Natural killer cell (primary cell): Measurements from ENCODE around the gene SPAG9. TPM values are rescaled to one million over a fixed set of nuclear protein-coding genes. Genes with fewer than 3 reads are reported as not detected.

ENCODE experiments used
- ATAC-seq, 3 donors: fragments of 150-1000 bp in 2 of 3; fragments of 200-7000 bp in 1 of 3; cut with Tn5 transposase; 1 replicate in 1 of 3; 2 replicates in 2 of 3; pipeline ENCODE4 v1.10.0; 2021; ENCODE audit warnings: mild to moderate bottlenecking in 2 of 3, moderate library complexity in 2 of 3
- DNase-seq, 2 donors: peaks; one replicate each; pipeline versions ENCODE4 v3.0.0 to v3.0.0-alpha.2; 2013 to 2021; ENCODE audit warnings: mixed read lengths in 1 of 2
- H3K27ac ChIP-seq: one replicate; pipeline ENCODE4 v1.5.1; 2013; ENCODE audit warnings: mild to moderate bottlenecking, low read length
- H3K27me3 ChIP-seq: one replicate; pipeline ENCODE4 v1.6.1; 2013; ENCODE audit warnings: low read length; ENCODE audit not compliant: control insufficient read depth, insufficient read depth
- H3K36me3 ChIP-seq: one replicate; pipeline ENCODE4 v1.6.1; 2013; ENCODE audit warnings: low read length; ENCODE audit not compliant: control insufficient read depth, insufficient read depth
- H3K4me1 ChIP-seq: one replicate; pipeline ENCODE4 v1.6.1; 2013; ENCODE audit warnings: low read length; ENCODE audit not compliant: control insufficient read depth, insufficient read depth
- H3K4me3 ChIP-seq: one replicate; pipeline ENCODE4 v1.5.1; 2013; ENCODE audit warnings: low read length
- H3K9me3 ChIP-seq: one replicate; pipeline ENCODE4 v1.6.1; 2013; ENCODE audit warnings: low read length; ENCODE audit not compliant: control insufficient read depth, insufficient read depth
- H3K27ac Mint-ChIP-seq, 2 donors: one replicate each; pipeline ENCODE4 v1.8.0; 2022; ENCODE audit warnings: mild to moderate bottlenecking in 2 of 2, mixed read lengths in 2 of 2, moderate library complexity in 1 of 2
- H3K27me3 Mint-ChIP-seq, 2 donors: one replicate each; pipeline ENCODE4 v1.8.0; 2022; ENCODE audit warnings: low read depth in 2 of 2, mixed read lengths in 2 of 2
- H3K36me3 Mint-ChIP-seq: one replicate; pipeline ENCODE4 v1.8.0; 2022; ENCODE audit warnings: mixed read lengths
- H3K4me1 Mint-ChIP-seq, 2 donors: one replicate each; pipeline ENCODE4 v1.8.0; 2022; ENCODE audit warnings: mixed read lengths in 2 of 2
- H3K4me3 Mint-ChIP-seq: one replicate; pipeline ENCODE4 v1.8.0; 2022; ENCODE audit warnings: mild to moderate bottlenecking, moderate library complexity, mixed read lengths
- H3K9me3 Mint-ChIP-seq, 2 donors: one replicate each; pipeline ENCODE4 v1.8.0; 2022; ENCODE audit warnings: mixed read lengths in 2 of 2
- CTCF ChIP-seq: fragments of 200-600 bp; IDR thresholded peaks from one replicate; pipeline ENCODE4 v1.8.0; 2022; ENCODE audit warnings: antibody characterized with exemption
- WGBS: methylation state at CpG from one replicate; pipeline ENCODE4 v1.1.7; 2013; ENCODE audit warnings: missing lambda C conversion rate; ENCODE audit not compliant: insufficient coverage; 5-methylcytosine and 5-hydroxymethylcytosine counted together
- intact Hi-C: fragments of 100-400 bp; cut with micrococcal nuclease; formaldehyde crosslinking; loops from one replicate; pipeline ENCODE4 v1.14.2; 2022
- total RNA-seq, 4 donors: library from RNA; stranded (reverse); fragments of 120-200 nt in 1 of 4; gene quantifications; one replicate each; pipeline versions ENCODE4 v1.2.3 to v1.2.4, GENCODE V29; 2013 to 2022

SPAG9 gene
- total RNA-seq, 3 donors from 2014 or later (not counting 1 experiment from before 2014, with no cell fraction given): 78.1 to 91.7 (median 90.3) TPM

- H3K27ac ChIP-seq: no peak overlapping the region
- no peaks in the 10 kb centered on the region for H3K9me3 Mint-ChIP-seq
- H3K36me3 ChIP-seq: no peaks in the 10 kb centered on the region
- H3K4me1 Mint-ChIP-seq: peaks cover 8 to 26% of the 10 kb centered on the region in 2 donors
- no peaks in the 10 kb centered on the region for H3K27me3 ChIP-seq
- WGBS: 92% methylated on average over 9 of the region's 9 CpGs
- no peak overlapping the region for H3K4me3 Mint-ChIP-seq
- TF ChIP-seq CTCF: no peak
- intact Hi-C loops: no loop called here
- H3K36me3 Mint-ChIP-seq: no peaks in the 10 kb centered on the region
- H3K4me1 ChIP-seq: peaks cover 3% of the 10 kb centered on the region
- H3K27me3 Mint-ChIP-seq: no peaks in the 10 kb centered on the region
- no peak overlapping the region for H3K27ac Mint-ChIP-seq
- H3K4me3 ChIP-seq: no peak overlapping the region
- no peak for DNase-seq
- no peak for ATAC-seq
- H3K9me3 ChIP-seq: no peaks in the 10 kb centered on the region
Observed at GRCh38 chr17:51088287-51088686, 32.4 kb downstream of the SPAG9 start.

DNA sequence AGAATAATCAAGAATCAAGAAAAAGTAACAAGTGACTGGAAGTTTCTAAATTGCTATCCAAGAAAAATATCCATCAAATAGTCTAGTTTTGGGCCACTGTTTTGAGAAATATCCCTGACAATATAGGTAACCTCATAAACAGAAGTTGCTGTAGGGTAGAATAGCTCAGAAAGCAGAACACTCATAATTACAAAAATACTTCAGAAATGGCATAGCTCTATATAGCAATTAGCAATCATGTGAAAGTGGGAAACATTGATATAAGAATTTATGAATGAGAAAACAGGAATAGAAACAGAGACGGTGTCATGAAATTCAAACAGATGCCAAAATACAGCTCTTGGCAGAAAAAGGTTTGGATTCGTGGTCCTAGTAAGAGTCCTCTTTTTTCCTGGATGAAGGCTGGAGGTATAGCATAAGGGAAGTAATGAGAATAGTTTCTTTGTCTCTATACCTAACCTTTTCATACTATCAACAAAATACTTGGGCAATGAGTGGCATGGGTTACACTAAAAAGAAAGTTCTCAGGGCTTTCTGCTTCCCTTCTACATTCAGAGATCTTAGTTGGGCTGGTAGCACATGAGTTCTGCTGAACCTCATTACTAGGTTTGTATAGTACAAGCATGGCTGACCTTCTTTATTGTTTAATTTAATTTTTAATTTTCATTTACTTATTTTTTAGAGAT is 33.5 kb downstream of the SPAG9 start:
- H3K27me3 Mint-ChIP-seq: no peaks in the 10 kb centered on the region
- H3K36me3 Mint-ChIP-seq: no peaks in the 10 kb centered on the region
- Histone ChIP-seq H3K4me3 (no peak overlapping the region), H3K4me1 (peaks cover 3% of the 10 kb centered on the region), H3K9me3 (no peaks in the 10 kb centered on the region), H3K27ac (no peak overlapping the region), H3K27me3 (no peaks in the 10 kb centered on the region), H3K36me3 (no peaks in the 10 kb centered on the region)
- peaks cover 8 to 32% of the 10 kb centered on the region in 2 donors for H3K4me1 Mint-ChIP-seq
- no peak for TF ChIP-seq CTCF
- H3K4me3 Mint-ChIP-seq: no peak overlapping the region
- no peaks in the 10 kb centered on the region for H3K9me3 Mint-ChIP-seq
- ATAC-seq: no peak
- H3K27ac Mint-ChIP-seq: no peak overlapping the region
- 88% methylated on average over 2 of the region's 2 CpGs for WGBS
- DNase-seq: no peak
- intact Hi-C loops: no loop called here

- intact Hi-C loops: no loop called here
- DNase-seq: no peak
- Histone ChIP-seq H3K36me3 (no peaks in the 10 kb centered on the region), H3K4me3 (no peak overlapping the region), H3K27me3 (no peaks in the 10 kb centered on the region), H3K9me3 (no peaks in the 10 kb centered on the region), H3K27ac (no peak overlapping the region), H3K4me1 (peaks cover 3% of the 10 kb centered on the region)
- Mint-ChIP-seq H3K27me3 (no peaks in the 10 kb centered on the region), H3K4me1 (peaks cover 5 to 32% of the 10 kb centered on the region in 2 donors), H3K27ac (no peak overlapping the region), H3K36me3 (no peaks in the 10 kb centered on the region), H3K9me3 (no peaks in the 10 kb centered on the region), H3K4me3 (no peak overlapping the region)
- TF ChIP-seq CTCF: no peak
- ATAC-seq: no peak
- 93% methylated on average over 2 of the region's 6 CpGs for WGBS
Observed at GRCh38 chr17:51085150-51085805, 35.4 kb downstream of the SPAG9 start.
